GM12878 (cell line): ENCODE measurements around the gene ENPP6. TPM values are rescaled to one million over a fixed set of nuclear protein-coding genes. Genes with fewer than 3 reads are reported as not detected.
"Not testable (repeated sequence)": the region's sequence is repeated elsewhere in the genome, so short reads cannot be mapped to it uniquely, and the experiment has no call there.

Experiments
- ATAC-seq: fragments of 200-7000 bp; cut with Tn5 transposase; 3 replicates; pipeline ENCODE4 v1.9.1; 2020; ENCODE audit warnings: mild to moderate bottlenecking, moderate library complexity
- BruUV-seq: library from RNA; stranded (reverse); fragments of 400-500 nt; replicated peaks from 2 replicates; lab custom pipeline; 2021; lab: Mats Ljungman, UMichigan
- CTCF ChIA-PET: fragments of 300-600 bp; sonication (Branson Sonifier 250); formaldehyde crosslinking; extraction: SDS; loops from one replicate; lab custom pipeline; 2021; ENCODE audit warnings: inconsistent platforms; lab: Yijun Ruan, JAX
- POLR2A ChIA-PET: fragments of 350-600 bp; formaldehyde crosslinking; extraction: SDS; loops from one replicate; lab custom pipeline; 2021; ENCODE audit warnings: inconsistent platforms; lab: Charles Lee
- RAD21 ChIA-PET: fragments of 300-600 bp; sonication (Branson Sonifier 250); formaldehyde crosslinking; loops from one replicate; lab custom pipeline; 2023; ENCODE audit warnings: antibody characterized with exemption; ENCODE audit not compliant: unreplicated experiment; lab: Charles Lee
- SMC1A ChIA-PET: fragments of 300-600 bp; sonication (Branson Sonifier 250); formaldehyde crosslinking; loops from one replicate; lab custom pipeline; 2023; ENCODE audit not compliant: unreplicated experiment, uncharacterized antibody; lab: Charles Lee
- DNase-seq: peaks from one replicate; pipeline ENCODE4 v3.0.0-alpha.2; 2011; ENCODE audit warnings: low read depth, low spot score
- FAIRE-seq: peaks from 3 replicates; lab custom pipeline; 2011; peaks lifted over from hg19 to GRCh38; lab: Jason Lieb, UNC
- H2AFZ ChIP-seq: 2 replicates; pipeline ENCODE4 v1.6.0; 2011; ENCODE audit warnings: low read depth, low read length, control low read depth; ENCODE audit not compliant: control insufficient read depth
- H3K27ac ChIP-seq: 2 replicates; pipeline ENCODE4 v1.5.1; 2011; ENCODE audit warnings: control low read depth; ENCODE audit not compliant: control insufficient read depth, insufficient read depth
- H3K27me3 ChIP-seq, 2 experiments: replicated peaks in 1 of 2; 2 replicates each; pipeline versions ENCODE4 v1.6.0 to v1.6.1; 2011; ENCODE audit warnings: low read length in 1 of 2; ENCODE audit not compliant: control insufficient read depth in 2 of 2, insufficient read depth in 2 of 2
- H3K36me3 ChIP-seq, 2 experiments: 2 replicates each; pipeline ENCODE4 v1.5.1; 2011; ENCODE audit warnings: low read length in 1 of 2; ENCODE audit not compliant: control insufficient read depth in 2 of 2, insufficient read depth in 2 of 2
- H3K4me1 ChIP-seq: 2 replicates; pipeline ENCODE4 v1.6.1; 2011; ENCODE audit warnings: mild to moderate bottlenecking, low read length, moderate library complexity, mixed read lengths; ENCODE audit not compliant: control insufficient read depth, insufficient read depth
- H3K4me2 ChIP-seq: 2 replicates; pipeline ENCODE4 v1.6.0; 2011; ENCODE audit warnings: control low read depth; ENCODE audit not compliant: control insufficient read depth, insufficient read depth
- H3K4me3 ChIP-seq: fragments of 200-600 bp; sonication (generic); 2 replicates; pipeline ENCODE4 v1.5.1; 2016
- H3K79me2 ChIP-seq: 2 replicates; pipeline ENCODE4 v1.6.0; 2011; ENCODE audit warnings: low read length; ENCODE audit not compliant: control insufficient read depth, insufficient read depth
- H3K9ac ChIP-seq: 2 replicates; pipeline ENCODE4 v1.8.0; 2011; ENCODE audit warnings: low read length, control low read depth, mixed read lengths; ENCODE audit not compliant: control insufficient read depth, insufficient read depth
- H3K9me3 ChIP-seq: replicated peaks from 3 replicates; pipeline ENCODE4 v1.5.1; 2011; ENCODE audit warnings: mild to moderate bottlenecking, low read length; ENCODE audit not compliant: control insufficient read depth, insufficient read depth
- H4K20me1 ChIP-seq: 2 replicates; pipeline ENCODE4 v1.6.0; 2011; ENCODE audit not compliant: control insufficient read depth, insufficient read depth
- BMI1 ChIP-seq: fragments of 450-650 bp; IDR thresholded peaks from 2 replicates; pipeline ENCODE4 v1.6.1; 2016; ENCODE audit warnings: mild to moderate bottlenecking, moderate library complexity, borderline replicate concordance
- CREM ChIP-seq: IDR thresholded peaks from 2 replicates; pipeline ENCODE4 v1.6.1; 2014; ENCODE audit warnings: antibody characterized with exemption, low read depth
- DPF2 ChIP-seq: fragments of 450-650 bp; IDR thresholded peaks from 2 replicates; pipeline ENCODE4 v1.6.1; 2017; ENCODE audit warnings: mild to moderate bottlenecking
- IRF5 ChIP-seq: fragments of 450-650 bp; IDR thresholded peaks from 2 replicates; pipeline ENCODE4 v1.6.1; 2017; ENCODE audit warnings: borderline replicate concordance
- JUNB ChIP-seq: IDR thresholded peaks from 2 replicates; pipeline ENCODE4 v1.6.1; 2016; ENCODE audit warnings: antibody characterized with exemption, mild to moderate bottlenecking
- PBX3 ChIP-seq: IDR thresholded peaks from 2 replicates; pipeline ENCODE4 v1.6.1; 2011; ENCODE audit warnings: mild to moderate bottlenecking, low read depth, low read length, moderate library complexity; ENCODE audit not compliant: insufficient replicate concordance
- RAD21 ChIP-seq: IDR thresholded peaks from 2 replicates; pipeline ENCODE4 v1.6.1; 2011; ENCODE audit warnings: mild to moderate bottlenecking, low read depth, low read length, moderate library complexity; ENCODE audit not compliant: insufficient read depth
- RB1 ChIP-seq: fragments of 450-650 bp; formaldehyde crosslinking; IDR thresholded peaks from 2 replicates; pipeline ENCODE4 v1.6.1; 2017; ENCODE audit warnings: mild to moderate bottlenecking, borderline replicate concordance
- SREBF2 ChIP-seq: IDR thresholded peaks from 2 replicates; pipeline ENCODE4 v1.6.1; 2012; ENCODE audit warnings: mild to moderate bottlenecking, low read length
- TCF3 ChIP-seq: IDR thresholded peaks from 2 replicates; pipeline ENCODE4 v1.6.1; 2012; ENCODE audit warnings: low read depth, mild to moderate bottlenecking, low read length, borderline replicate concordance; ENCODE audit not compliant: insufficient read depth
- TCF7 ChIP-seq: IDR thresholded peaks from 2 replicates; pipeline ENCODE4 v1.6.1; 2014; ENCODE audit warnings: antibody characterized with exemption, borderline replicate concordance
- WRNIP1 ChIP-seq: IDR thresholded peaks from 2 replicates; pipeline ENCODE4 v1.6.1; 2011; ENCODE audit warnings: low read depth, low read length, improper control_type of control experiment, borderline replicate concordance
- ZNF207 ChIP-seq: fragments of 450-650 bp; IDR thresholded peaks from 2 replicates; pipeline ENCODE4 v1.6.1; 2014; ENCODE audit warnings: antibody characterized with exemption, mild to moderate bottlenecking, borderline replicate concordance
- WGBS: methylation state at CpG from one replicate; pipeline ENCODE4 v1.1.6; 2016; ENCODE audit warnings: low lambda C conversion rate; ENCODE audit not compliant: insufficient replicate concordance, insufficient coverage; ENCODE audit errors: missing lambda C conversion rate; 5-methylcytosine and 5-hydroxymethylcytosine counted together
- in situ Hi-C: fragments of 300-500 bp; cut with MboI; formaldehyde crosslinking; loops from 9 replicates; pipeline ENCODE4 v1.14.3; 2018; ENCODE audit warnings: mixed read lengths
- intact Hi-C: fragments of 100-400 bp; cut with micrococcal nuclease; formaldehyde crosslinking; loops from one replicate; pipeline ENCODE4 v1.14.2; 2022; ENCODE audit not compliant: unreplicated experiment
- polyA plus RNA-seq, 11 experiments: library from polyadenylated mRNA; depleted of rRNA in 4 of 11; unstranded in 6 of 11; stranded (reverse) in 5 of 11; fragments of >200 nt; fragmentation: Nextera tagmentation in 4 of 11; fragmentation: Illumina TruSeq in 1 of 11; extraction: Ambion mirVana in 4 of 11; extraction: Trizol in 1 of 11; gene quantifications; 1 replicate in 1 of 11; 2 replicates in 10 of 11; pipeline versions ENCODE4 v1.2.1 to v1.2.3, GENCODE V29; 2011 to 2016; ENCODE audit warnings: inconsistent platforms in 2 of 11, missing spikeins in 2 of 11, low read depth in 1 of 11
- total RNA-seq, 4 experiments: library from RNA; depleted of rRNA in 3 of 4; stranded (reverse); fragments of >200 nt in 3 of 4; fragmentation: Illumina TruSeq in 1 of 4; extraction: Trizol in 1 of 4; gene quantifications; 2 replicates each; pipeline versions ENCODE4 v1.2.1 to v1.2.3, GENCODE V29; 2013 to 2021

Gene ENPP6
- total and polyA plus RNA-seq, 10 of the 15 experiments (the other 5 are each of a cell fraction or from before 2014, with no cell fraction given): 0.04 to 1.0 (median 0.44) TPM; not detected in 1

DNA sequence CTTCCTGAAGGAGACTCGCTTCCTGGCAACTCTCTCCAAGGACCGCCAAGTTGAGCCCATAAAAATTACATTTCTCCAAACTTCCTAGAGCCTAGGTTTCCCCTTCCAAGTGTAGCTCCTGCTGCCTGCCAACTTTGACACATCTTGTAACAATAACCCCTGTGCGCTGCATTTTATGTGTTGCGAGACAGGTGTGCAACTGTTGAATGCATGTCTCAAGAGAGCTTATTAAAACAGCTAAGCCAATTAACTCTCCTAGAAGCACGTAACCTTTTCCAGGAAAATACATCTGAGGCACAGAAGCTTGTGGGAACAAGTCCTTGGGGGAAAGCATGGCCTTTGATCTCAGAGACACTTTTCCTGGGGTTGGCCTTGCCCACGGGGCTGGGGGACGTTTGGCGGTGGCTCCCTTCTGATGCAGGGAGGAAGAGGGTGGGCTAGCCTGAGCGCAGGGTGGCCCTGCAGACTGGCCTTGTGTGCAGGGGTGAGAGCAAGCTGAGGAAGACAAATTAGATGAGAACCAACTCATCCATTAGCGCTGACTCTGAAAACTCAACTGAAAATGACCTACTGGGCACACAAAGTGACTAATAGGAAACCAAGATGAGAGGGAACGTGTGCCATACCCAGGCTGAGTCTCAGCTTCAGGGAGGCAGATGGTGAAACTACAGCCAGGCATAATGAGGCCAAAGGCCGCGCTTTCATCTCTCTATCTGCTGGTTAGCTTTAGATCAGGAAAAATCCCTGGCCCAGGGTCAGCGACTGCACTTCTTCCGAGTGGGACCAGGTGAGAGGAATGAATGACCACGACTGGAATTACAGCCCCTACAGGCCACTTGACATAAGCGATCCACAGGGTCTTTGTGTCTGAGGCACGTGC, 75.3 kb downstream of the ENPP6 start:
- CTCF ChIA-PET: interaction anchor here (1.2 to 1.4 kb wide), 2 partner anchors 24 to 110 kb away, joined by 4 to 5 read pairs; no protein-coding TSS in a partner anchor

DNA sequence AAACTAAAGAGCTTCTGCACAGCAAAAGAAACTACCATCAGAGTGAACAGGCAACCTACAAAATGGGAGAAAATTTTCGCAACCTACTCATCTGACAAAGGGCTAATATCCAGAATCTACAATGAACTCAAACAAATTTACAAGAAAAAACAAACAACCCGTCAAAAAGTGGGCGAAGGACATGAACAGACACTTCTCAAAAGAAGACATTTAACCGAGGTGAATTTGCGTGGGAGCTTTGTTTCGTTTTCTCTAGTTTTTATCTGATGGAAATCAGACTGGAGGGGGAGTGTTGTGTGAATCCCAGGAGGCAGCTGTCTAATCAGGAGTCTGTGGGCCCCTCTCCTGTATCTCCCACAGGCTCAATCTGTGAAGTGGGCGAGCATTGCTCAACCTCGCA, 76.8 kb downstream of the ENPP6 start:
- H2AFZ ChIP-seq, in situ Hi-C loops, RAD21 ChIA-PET: not testable (repeated sequence)

More for the DNA sequence above, 75.3 kb downstream of the ENPP6 start:
- in situ Hi-C loops: no loop called here
- no peak for ATAC-seq
- Histone ChIP-seq H3K4me1 (no peaks in the 10 kb centered on the region), H3K27me3 (no peaks in the 10 kb centered on the region; a peak in 2 of 4 replicates), H3K9me3 (no peaks in the 10 kb centered on the region; the same call in 2 of the 3 replicates), H3K4me2 (no peak overlapping the region), H3K36me3 (no peaks in the 10 kb centered on the region), H3K27ac (no peak overlapping the region), H4K20me1 (no peaks in the 10 kb centered on the region), H3K79me2 (no peaks in the 10 kb centered on the region), H3K4me3 (no peak overlapping the region), H2AFZ (no peak overlapping the region), H3K9ac (no peak overlapping the region)
- intact Hi-C loops: no loop called here
- no peak for TF ChIP-seq SREBF2
- no peak for TF ChIP-seq RB1
- TF ChIP-seq DPF2: no peak
- no peak for TF ChIP-seq TCF3
- TF ChIP-seq IRF5: no peak
- TF ChIP-seq TCF7: no peak
- TF ChIP-seq WRNIP1: no peak
- no peak for TF ChIP-seq BMI1
- no peak for TF ChIP-seq PBX3
- no peak for TF ChIP-seq RAD21
- TF ChIP-seq JUNB: no peak
- TF ChIP-seq ZNF207: no peak
- TF ChIP-seq CREM: no peak
- no peak for DNase-seq
- RAD21 ChIA-PET: interaction anchor here (1.2 kb wide), 1 partner anchor 24 kb away, joined by 3 read pairs; no protein-coding TSS in a partner anchor
- POLR2A ChIA-PET: no interaction called here
- no TSS peak for BruUV-seq
- FAIRE-seq: no peak
- 46% methylated on average over 18 of the region's 18 CpGs for WGBS
- SMC1A ChIA-PET: interaction anchor here (0.6 kb wide), 1 partner anchor 29 kb away, joined by 5 read pairs; no protein-coding TSS in a partner anchor

More for the DNA sequence above, 76.8 kb downstream of the ENPP6 start:
- H3K4me1 ChIP-seq, H3K79me2 ChIP-seq, H4K20me1 ChIP-seq, H3K27ac ChIP-seq, H3K27me3 ChIP-seq, H3K4me3 ChIP-seq, H3K4me2 ChIP-seq, CTCF ChIA-PET, POLR2A ChIA-PET, intact Hi-C loops, ATAC-seq, SMC1A ChIA-PET, H3K9me3 ChIP-seq, BruUV-seq, FAIRE-seq, H3K9ac ChIP-seq, H3K36me3 ChIP-seq, DNase-seq: not testable (repeated sequence)
- 20% methylated on average over 7 of the region's 8 CpGs for WGBS
